GM10248 (cell line): ENCODE data around the gene HS3ST3A1.

Experiments used
- CTCF ChIA-PET: fragments of 300-600 bp; sonication (Branson Sonifier 250); formaldehyde crosslinking; extraction: SDS; loops from one replicate; lab custom pipeline; 2021; ENCODE audit warnings: antibody characterized with exemption; lab: Yijun Ruan, JAX
- POLR2A ChIA-PET: fragments of 350-650 bp; sonication (Branson Sonifier 250); formaldehyde crosslinking; extraction: SDS; loops from one replicate; lab custom pipeline; 2020; ENCODE audit warnings: antibody characterized with exemption; lab: Yijun Ruan, JAX
- DNase-seq: peaks from one replicate; pipeline ENCODE4 v3.0.0; 2012; ENCODE audit errors: extremely low spot score
- TF ChIP-seq, protein P1 (sequence below): IDR thresholded peaks from 2 replicates; pipeline ENCODE4 v1.5.1; 2012; ENCODE audit warnings: mild to moderate bottlenecking, low read depth; ENCODE audit errors: extremely low read depth, missing control alignments, control extremely low read depth

Gene HS3ST3A1

GRCh38 chr17:13596241-13596923, 5.3 kb downstream of the HS3ST3A1 start:
- CTCF ChIA-PET = interaction anchor here (1.1 to 3.0 kb wide), 3 partner anchors 697 to 1330 kb away, joined by 3 to 22 read pairs (median 9); no protein-coding TSS in a partner anchor
- POLR2A ChIA-PET = no interaction called here
- TF ChIP-seq, protein P1, sequence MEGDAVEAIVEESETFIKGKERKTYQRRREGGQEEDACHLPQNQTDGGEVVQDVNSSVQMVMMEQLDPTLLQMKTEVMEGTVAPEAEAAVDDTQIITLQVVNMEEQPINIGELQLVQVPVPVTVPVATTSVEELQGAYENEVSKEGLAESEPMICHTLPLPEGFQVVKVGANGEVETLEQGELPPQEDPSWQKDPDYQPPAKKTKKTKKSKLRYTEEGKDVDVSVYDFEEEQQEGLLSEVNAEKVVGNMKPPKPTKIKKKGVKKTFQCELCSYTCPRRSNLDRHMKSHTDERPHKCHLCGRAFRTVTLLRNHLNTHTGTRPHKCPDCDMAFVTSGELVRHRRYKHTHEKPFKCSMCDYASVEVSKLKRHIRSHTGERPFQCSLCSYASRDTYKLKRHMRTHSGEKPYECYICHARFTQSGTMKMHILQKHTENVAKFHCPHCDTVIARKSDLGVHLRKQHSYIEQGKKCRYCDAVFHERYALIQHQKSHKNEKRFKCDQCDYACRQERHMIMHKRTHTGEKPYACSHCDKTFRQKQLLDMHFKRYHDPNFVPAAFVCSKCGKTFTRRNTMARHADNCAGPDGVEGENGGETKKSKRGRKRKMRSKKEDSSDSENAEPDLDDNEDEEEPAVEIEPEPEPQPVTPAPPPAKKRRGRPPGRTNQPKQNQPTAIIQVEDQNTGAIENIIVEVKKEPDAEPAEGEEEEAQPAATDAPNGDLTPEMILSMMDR = no peak
- DNase-seq = no peak

GRCh38 chr17:13595599-13595899, 6.2 kb downstream of the HS3ST3A1 start:
- TF ChIP-seq, protein P1 = no peak
- DNase-seq = no peak
- ChIA-PET POLR2A (no interaction called here), CTCF (interaction anchor here (1.1 to 2.4 kb wide), 2 partner anchors 698 to 707 kb away, joined by 3 to 9 read pairs; no protein-coding TSS in a partner anchor)

DNA sequence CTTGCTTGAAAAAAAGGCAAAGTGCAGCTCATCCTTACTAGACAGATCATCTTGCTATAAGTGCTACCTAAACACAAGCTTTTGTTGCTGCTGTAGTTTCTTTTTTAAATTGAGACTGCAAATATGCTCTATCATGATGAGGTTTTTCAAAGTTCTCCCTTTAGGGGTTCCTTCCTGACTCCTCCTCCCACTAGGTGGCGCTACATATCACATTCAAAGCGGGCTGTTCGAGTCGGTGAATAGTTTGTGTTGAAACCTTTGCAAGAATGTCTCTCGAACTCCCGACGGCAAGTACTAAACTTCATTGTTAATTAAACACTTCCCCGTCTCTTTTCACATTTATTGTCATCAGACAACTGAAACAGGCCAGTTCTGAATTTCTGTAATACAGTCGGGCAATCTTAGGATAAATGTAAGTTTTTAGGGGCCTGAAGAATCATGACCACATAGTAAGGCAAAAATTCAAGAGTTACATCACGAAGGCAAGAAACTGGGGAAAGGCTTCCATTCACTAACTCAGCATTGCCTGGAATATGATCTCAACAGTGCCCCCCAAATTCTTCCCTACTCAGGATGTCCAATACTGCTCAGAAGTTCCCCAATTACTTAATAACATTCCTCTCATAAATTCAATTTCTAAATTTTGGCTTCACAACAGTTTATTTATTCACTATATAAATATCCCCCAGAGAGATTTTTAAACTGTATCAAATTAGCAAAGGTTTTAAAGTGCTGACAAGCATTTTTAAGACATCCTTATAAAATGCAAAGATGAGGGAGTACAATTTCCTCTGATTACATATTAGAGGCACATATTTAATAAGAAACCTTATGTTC, 6.7 kb downstream of the HS3ST3A1 start:
- CTCF ChIA-PET = interaction anchor here (0.8 to 2.7 kb wide), 6 partner anchors 9 to 1332 kb away, joined by 3 to 14 read pairs (median 4); no protein-coding TSS in a partner anchor
- TF ChIP-seq, protein P1 = peak; percentile 73
- DNase-seq = peak; percentile 61
- POLR2A ChIA-PET = no interaction called here

DNA sequence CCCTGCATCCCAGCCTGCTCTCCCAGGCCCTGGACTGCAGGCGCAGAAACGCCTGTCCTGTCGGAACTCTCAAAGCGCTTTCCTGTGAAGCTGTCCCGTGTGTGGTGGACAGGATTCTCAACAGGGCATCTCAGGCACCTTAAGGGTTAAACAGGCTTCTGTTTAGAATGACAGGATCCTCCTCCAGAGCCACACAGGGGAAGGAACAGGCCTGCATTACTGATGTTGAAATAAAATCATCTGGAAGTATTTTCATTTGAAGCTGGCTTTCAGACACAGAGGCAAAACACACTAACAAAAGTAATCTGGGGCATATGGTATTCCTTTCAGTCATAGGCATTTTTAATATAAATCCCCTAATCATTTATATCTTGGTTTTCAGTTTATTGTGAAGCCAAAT, 7.4 kb downstream of the HS3ST3A1 start:
- CTCF ChIA-PET = interaction anchor here (0.8 to 2.7 kb wide), 4 partner anchors 10 to 1333 kb away, joined by 3 to 14 read pairs (median 4); no protein-coding TSS in a partner anchor
- TF ChIP-seq, protein P1 = no peak
- POLR2A ChIA-PET = no interaction called here
- no peak for DNase-seq

DNA sequence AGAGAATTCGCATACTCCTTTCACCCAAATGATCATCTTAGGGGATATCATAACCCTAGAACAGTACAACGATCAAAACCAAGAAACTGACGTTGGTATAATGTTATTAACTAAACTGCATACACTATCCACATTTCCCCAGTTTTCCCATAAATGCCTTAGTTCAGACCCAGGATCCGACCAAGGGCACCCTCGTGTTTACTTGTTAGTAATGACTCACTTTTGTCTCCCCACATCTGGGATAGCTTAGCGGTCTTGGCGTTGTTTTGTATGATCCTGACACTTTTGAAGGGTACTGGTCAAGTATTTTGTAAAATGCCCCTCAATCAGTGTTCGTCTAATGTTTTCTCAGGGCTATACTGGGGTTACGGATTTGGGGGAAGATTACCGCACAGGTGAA, 8.0 kb downstream of the HS3ST3A1 start:
- CTCF ChIA-PET = interaction anchor here (0.8 to 2.7 kb wide), 3 partner anchors 11 to 1333 kb away, joined by 4 to 14 read pairs (median 5); no protein-coding TSS in a partner anchor
- TF ChIP-seq, protein P1 = no peak
- POLR2A ChIA-PET = no interaction called here
- DNase-seq = no peak

DNA sequence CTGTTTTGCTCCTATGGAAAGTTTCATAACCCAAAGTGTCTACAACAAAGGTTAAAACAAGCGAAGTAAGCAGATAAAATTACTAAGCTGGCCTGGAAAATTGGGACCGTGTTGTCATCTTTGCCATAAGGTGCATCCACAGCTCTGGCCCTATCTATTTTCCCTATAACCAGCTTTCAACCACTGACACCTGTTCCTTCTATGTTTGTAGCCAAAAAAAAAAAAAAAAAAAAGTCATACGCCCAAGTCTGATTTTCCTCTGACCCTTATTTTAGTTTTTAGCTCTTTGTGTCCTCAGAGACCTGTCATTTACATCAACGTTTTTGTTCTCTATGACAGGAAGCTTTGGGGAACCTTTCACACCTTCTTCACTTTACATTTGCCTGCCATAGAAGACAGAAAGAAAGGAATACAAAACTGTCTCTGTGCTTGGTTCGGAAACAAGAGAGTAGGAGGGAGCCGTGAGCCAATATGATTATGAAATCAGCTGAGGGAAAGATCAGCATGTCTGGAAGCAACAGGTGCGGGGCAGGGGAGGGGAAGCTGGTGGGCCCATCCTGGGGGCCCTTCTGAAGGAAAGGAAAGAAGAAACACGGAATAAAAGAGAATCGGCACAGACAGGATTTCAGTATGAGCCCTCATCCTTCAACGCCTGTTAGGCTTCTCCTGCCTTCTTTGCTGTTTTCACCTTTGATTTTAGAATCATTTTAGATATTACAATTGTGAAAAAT, 8.5 kb downstream of the HS3ST3A1 start:
- ChIA-PET CTCF (interaction anchor here (1.8 to 2.7 kb wide), 2 partner anchors 710 to 1334 kb away, joined by 5 to 14 read pairs; no protein-coding TSS in a partner anchor), POLR2A (no interaction called here)
- no peak for DNase-seq
- TF ChIP-seq, protein P1 = no peak
